ENCODE data around the gene FAM169A. TPM values are rescaled to one million over a fixed set of nuclear protein-coding genes. Genes with fewer than 3 reads are reported as not detected.

Gene FAM169A
- total and polyA plus RNA-seq, 2 of the 4 experiments (the other 2 are of a cell fraction), result under 0.01 TPM; not detected in 1

DNA sequence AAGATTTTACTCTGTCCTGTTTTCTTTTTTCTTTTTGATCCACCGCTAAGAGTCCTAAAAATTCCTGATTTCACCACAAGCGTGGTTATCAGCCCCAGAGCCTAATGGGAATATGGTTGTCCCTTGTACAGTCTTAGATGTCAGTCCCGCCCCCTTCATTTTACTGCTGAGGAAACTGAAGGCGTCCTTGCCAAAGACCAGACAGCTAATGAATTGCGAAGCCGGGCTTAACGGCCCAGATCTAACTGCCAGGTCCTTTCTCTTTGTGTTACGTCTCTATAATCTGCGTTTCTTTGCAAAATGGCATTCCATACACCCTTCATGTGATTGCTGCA, 98.6 kb downstream of the FAM169A start:
- ATAC-seq (ENCODE audit: low read depth), result peak; percentile 39
- Histone ChIP-seq H3K9me1 (ENCODE audit: insufficient read depth, low read length) (no peaks in the 10 kb centered on the region), H3K4ac (ENCODE audit: low read depth, low read length) (peak overlapping the region; percentile 79; the same call in 1 of the 2 replicates), H4K8ac (ENCODE audit: low read depth in 2 of 2, low read length in 2 of 2) (peak overlapping the region; percentile 63 to 90), H3K23ac (ENCODE audit: low read depth, low read length) (peak overlapping the region; percentile 61; the same call in 1 of the 2 replicates), H2BK20ac (ENCODE audit: low read depth, low read length) (no peak overlapping the region), H2AK5ac (ENCODE audit: low read depth, low read length) (no peak overlapping the region), H3K79me1 (ENCODE audit: low read depth in 1 of 2, low read length in 2 of 2) (peaks cover 17 to 30% of the 10 kb centered on the region in 2 experiments; a peak in 3 of 4 replicates), H3K9me3 (ENCODE audit: control insufficient read depth, insufficient read depth, low read length) (no peaks in the 10 kb centered on the region), H3K14ac (replicated peaks; ENCODE audit: low read depth, low read length) (peak overlapping the region; percentile 65; the same call in 1 of the 2 replicates), H2AK9ac (replicated peaks; ENCODE audit: low read depth, low read length, poor library complexity) (no peak overlapping the region), H3K4me3 (ENCODE audit: insufficient read depth, low read depth, low read length) (peak overlapping the region; percentile 82), H2BK120ac (ENCODE audit: low read depth, low read length) (no peak overlapping the region; the same call in 1 of the 2 replicates), H3K9ac (ENCODE audit: low read depth, low read length) (peak overlapping the region; percentile 81), H2BK5ac (ENCODE audit: low read depth, low read length, poor library complexity, severe bottlenecking) (peak overlapping the region; percentile 83), H3K27me3 (ENCODE audit: control insufficient read depth, insufficient read depth, low read length) (no peaks in the 10 kb centered on the region), H2BK15ac (ENCODE audit: low read depth, low read length) (no peak overlapping the region), H4K5ac (ENCODE audit: low read depth, low read length) (peak overlapping the region; percentile 74), H3K18ac (ENCODE audit: low read depth, low read length) (no peak overlapping the region), H3K36me3 (ENCODE audit: control insufficient read depth, insufficient read depth, low read length) (peaks cover 4% of the 10 kb centered on the region; the same call in 1 of the 2 replicates), H2AFZ (replicated peaks; ENCODE audit: low read length, poor library complexity) (peak overlapping the region; percentile 99), H3K4me1 (ENCODE audit: control insufficient read depth, insufficient read depth, low read length) (peaks cover 6% of the 10 kb centered on the region; the same call in 1 of the 2 replicates), H4K91ac (ENCODE audit: insufficient read depth, low read depth, low read length) (peak overlapping the region; percentile 45), H3K27ac (ENCODE audit: insufficient read depth, low read length) (peak overlapping the region; percentile 88; the same call in 1 of the 2 replicates), H3K56ac (ENCODE audit: extremely low read depth, insufficient read depth, low read length) (peak overlapping the region; percentile 54; the same call in 1 of the 2 replicates), H4K20me1 (ENCODE audit: insufficient read depth, low read length) (no peaks in the 10 kb centered on the region), H3K4me2 (ENCODE audit: low read depth, low read length) (peak overlapping the region; percentile 100)
- no peak for TF ChIP-seq MAZ (IDR thresholded peaks at IDR 0.05; ENCODE audit: borderline replicate concordance, low read depth, low read length)
- ChIA-PET CTCF (no interaction called here), POLR2A (ENCODE audit: unreplicated experiment) (no interaction called here)
- WGBS, 2 experiments (ENCODE audit: extremely low coverage in 2 of 2, insufficient read length in 1 of 2), result no CpG with 5 or more reads among the region's 9 CpGs
- DNase-seq, result peak; percentile 42
- in situ Hi-C loops (cut with MboI; ENCODE audit: low sequenced_read_pairs), result loop anchor here (25.0 kb wide), 1 partner anchor 595 kb away; no protein-coding TSS in a partner anchor
- BruUV-seq (replicated peaks), result TSS peak; percentile 85
- dilution Hi-C loops (cut with HindIII; ENCODE audit: low sequenced_read_pairs, unreplicated experiment), result no loop called here
- intact Hi-C loops (cut with micrococcal nuclease), result loop anchor here (1.0 to 2.0 kb wide), 3 partner anchors 152 to 497 kb away; no protein-coding TSS in a partner anchor
